DND-41 (cell line): Measurements from ENCODE around the gene NPBWR2.

ENCODE experiments used
- ATAC-seq: fragments of 200-7000 bp; cut with Tn5 transposase; 3 replicates; pipeline ENCODE4 v1.9.1; 2021; ENCODE audit warnings: low read depth; ENCODE audit not compliant: insufficient read depth
- DNase-seq: peaks from one replicate; pipeline ENCODE4 v3.0.0-alpha.2; 2020
- H2AFZ ChIP-seq: 2 replicates; pipeline ENCODE4 v1.6.0; 2012; ENCODE audit warnings: low read depth, low read length
- H3K27ac ChIP-seq: 2 replicates; pipeline ENCODE4 v1.5.1; 2012; ENCODE audit warnings: low read length, inconsistent platforms
- H3K27me3 ChIP-seq: fragments of 200-600 bp; sonication (generic); 2 replicates; pipeline ENCODE4 v1.6.0; 2012; ENCODE audit warnings: low read length, mild to moderate bottlenecking, inconsistent platforms; ENCODE audit not compliant: insufficient read depth, poor library complexity
- H3K36me3 ChIP-seq: 2 replicates; pipeline ENCODE4 v1.5.1; 2012; ENCODE audit warnings: low read length, inconsistent platforms; ENCODE audit not compliant: insufficient read depth
- H3K4me1 ChIP-seq: 2 replicates; pipeline ENCODE4 v1.5.1; 2012; ENCODE audit warnings: mild to moderate bottlenecking, low read length; ENCODE audit not compliant: insufficient read depth
- H3K4me2 ChIP-seq: 2 replicates; pipeline ENCODE4 v1.6.0; 2012; ENCODE audit warnings: mild to moderate bottlenecking, moderate library complexity, low read length, inconsistent platforms; ENCODE audit not compliant: insufficient read depth
- H3K4me3 ChIP-seq, 2 experiments: fragments of 200-600 bp in 1 of 2; shearing (Covaris generic) in 1 of 2; 2 replicates each; pipeline ENCODE4 v1.5.1; 2012 to 2016; ENCODE audit warnings: inconsistent platforms in 2 of 2, low read length in 2 of 2, mild to moderate bottlenecking in 2 of 2, low read depth in 1 of 2, moderate library complexity in 1 of 2
- H3K79me2 ChIP-seq: 2 replicates; pipeline ENCODE4 v1.6.0; 2012; ENCODE audit warnings: low read length, inconsistent platforms; ENCODE audit not compliant: insufficient read depth
- H3K9ac ChIP-seq: 2 replicates; pipeline ENCODE4 v1.6.0; 2012; ENCODE audit warnings: low read depth, mild to moderate bottlenecking, inconsistent platforms, low read length, moderate library complexity
- H3K9me3 ChIP-seq: 2 replicates; pipeline ENCODE4 v1.5.1; 2012; ENCODE audit warnings: low read length, moderate library complexity, mild to moderate bottlenecking, inconsistent platforms; ENCODE audit not compliant: insufficient read depth, severe bottlenecking
- H4K20me1 ChIP-seq: 2 replicates; pipeline ENCODE4 v1.6.0; 2012; ENCODE audit warnings: low read length; ENCODE audit not compliant: insufficient read depth
- CTCF ChIP-seq: IDR thresholded peaks from 2 replicates; pipeline ENCODE4 v1.5.1; 2012; ENCODE audit warnings: borderline replicate concordance, low read length, moderate library complexity, mild to moderate bottlenecking; ENCODE audit not compliant: poor library complexity, severe bottlenecking; ENCODE audit errors: extremely low read depth
- EZH2 ChIP-seq: IDR thresholded peaks from 3 replicates; pipeline ENCODE4 v1.6.1; 2012; ENCODE audit warnings: borderline replicate concordance, low read depth, mild to moderate bottlenecking, moderate library complexity, low read length, inconsistent platforms; ENCODE audit not compliant: severe bottlenecking

Gene NPBWR2

GRCh38 chr20:64068386-64069208 is 38.8 kb downstream of the NPBWR2 start:
- no peak for ATAC-seq
- Histone ChIP-seq H3K36me3 (peaks cover 14% of the 10 kb centered on the region), H3K9ac (no peak overlapping the region), H3K4me3 (no peak overlapping the region), H3K27ac (no peak overlapping the region), H3K79me2 (peaks cover 2% of the 10 kb centered on the region; the same call in 1 of the 2 replicates), H3K27me3 (no peaks in the 10 kb centered on the region), H2AFZ (no peak overlapping the region), H3K4me2 (no peak overlapping the region), H3K9me3 (no peaks in the 10 kb centered on the region), H3K4me1 (peaks cover 20% of the 10 kb centered on the region), H4K20me1 (peaks cover 27% of the 10 kb centered on the region)
- no peak for DNase-seq
- no peak for TF ChIP-seq CTCF
- TF ChIP-seq EZH2, result no peak

GRCh38 chr20:64067733-64068307 is 39.5 kb downstream of the NPBWR2 start:
- no peak overlapping the region for H3K4me3 ChIP-seq
- H3K79me2 ChIP-seq, result peaks cover 5% of the 10 kb centered on the region; the same call in 1 of the 2 replicates
- peaks cover 8% of the 10 kb centered on the region for H3K36me3 ChIP-seq
- H3K4me1 ChIP-seq, result peaks cover 24% of the 10 kb centered on the region
- no peak for DNase-seq
- no peak for TF ChIP-seq EZH2
- no peak for TF ChIP-seq CTCF
- H3K4me2 ChIP-seq, result no peak overlapping the region
- no peak overlapping the region for H3K27ac ChIP-seq
- no peaks in the 10 kb centered on the region for H3K27me3 ChIP-seq
- H2AFZ ChIP-seq, result no peak overlapping the region
- no peak overlapping the region for H3K9ac ChIP-seq
- H4K20me1 ChIP-seq, result peaks cover 27% of the 10 kb centered on the region
- no peak for ATAC-seq
- H3K9me3 ChIP-seq, result no peaks in the 10 kb centered on the region

GRCh38 chr20:64067005-64067632 is 40.2 kb downstream of the NPBWR2 start:
- peaks cover under 1% of the 10 kb centered on the region; the same call in 1 of the 2 replicates for H3K36me3 ChIP-seq

More at GRCh38 chr20:64067005-64067632, 40.2 kb downstream of the NPBWR2 start:
- DNase-seq, result no peak
- Histone ChIP-seq H3K27ac (no peak overlapping the region), H3K4me3 (no peak overlapping the region), H4K20me1 (peaks cover 27% of the 10 kb centered on the region), H3K27me3 (no peaks in the 10 kb centered on the region), H2AFZ (no peak overlapping the region), H3K4me2 (no peak overlapping the region), H3K79me2 (peaks cover 5% of the 10 kb centered on the region; the same call in 1 of the 2 replicates), H3K4me1 (peaks cover 31% of the 10 kb centered on the region), H3K9me3 (no peaks in the 10 kb centered on the region), H3K9ac (no peak overlapping the region)
- no peak for ATAC-seq
- TF ChIP-seq EZH2, result no peak
- TF ChIP-seq CTCF, result no peak
